Transverse colon (tissue), 4 donors: Measurements from ENCODE around the gene RPA3.

Source experiments
- EP300 ChIP-seq: sonication (generic); formaldehyde crosslinking; IDR thresholded peaks from one replicate; pipeline ENCODE4 v1.6.1; 2017; ENCODE audit warnings: antibody characterized with exemption, low read depth
- POLR2A ChIP-seq: fragments of 450-650 bp; IDR thresholded peaks from one replicate; pipeline ENCODE4 v1.6.1; 2016; ENCODE audit warnings: antibody characterized with exemption, mild to moderate bottlenecking, moderate library complexity
- POLR2AphosphoS5 ChIP-seq, 3 donors: sonication (generic); formaldehyde crosslinking; IDR thresholded peaks; one replicate each; pipeline ENCODE4 v1.6.1; 2016; ENCODE audit warnings: antibody characterized with exemption in 3 of 3
- TF ChIP-seq, protein P1 (sequence below), 5 experiments: fragments of 200-600 bp in 3 of 5; fragments of 450-650 bp in 2 of 5; sonication (generic) in 3 of 5; IDR thresholded peaks; 1 replicate in 2 of 5; 2 replicates in 3 of 5; pipeline ENCODE4 v1.5.1; 2016 to 2017; ENCODE audit warnings: antibody characterized with exemption in 5 of 5, inconsistent platforms in 3 of 5, mild to moderate bottlenecking in 2 of 5, moderate library complexity in 1 of 5

DNA sequence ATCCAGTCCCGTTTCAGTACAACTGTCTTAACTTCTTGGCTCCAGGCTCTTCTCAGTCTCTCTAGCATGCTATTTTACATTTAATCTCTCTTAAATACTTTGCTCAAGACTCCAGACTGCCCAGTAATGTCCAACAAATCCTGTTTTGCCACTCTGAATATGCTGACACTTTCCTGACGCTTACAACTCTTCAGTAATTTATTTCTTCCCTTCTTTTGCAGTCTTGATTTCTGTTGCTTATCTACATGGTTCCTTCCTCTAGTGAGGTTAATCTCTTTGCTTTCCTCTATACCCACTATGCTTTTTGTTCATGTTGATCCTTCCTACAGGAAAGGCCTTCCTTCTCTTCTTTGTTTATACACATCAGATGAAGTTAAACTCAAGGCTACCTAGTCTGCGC lies 54.1 kb downstream of the RPA3 start:
- TF ChIP-seq, protein P1, sequence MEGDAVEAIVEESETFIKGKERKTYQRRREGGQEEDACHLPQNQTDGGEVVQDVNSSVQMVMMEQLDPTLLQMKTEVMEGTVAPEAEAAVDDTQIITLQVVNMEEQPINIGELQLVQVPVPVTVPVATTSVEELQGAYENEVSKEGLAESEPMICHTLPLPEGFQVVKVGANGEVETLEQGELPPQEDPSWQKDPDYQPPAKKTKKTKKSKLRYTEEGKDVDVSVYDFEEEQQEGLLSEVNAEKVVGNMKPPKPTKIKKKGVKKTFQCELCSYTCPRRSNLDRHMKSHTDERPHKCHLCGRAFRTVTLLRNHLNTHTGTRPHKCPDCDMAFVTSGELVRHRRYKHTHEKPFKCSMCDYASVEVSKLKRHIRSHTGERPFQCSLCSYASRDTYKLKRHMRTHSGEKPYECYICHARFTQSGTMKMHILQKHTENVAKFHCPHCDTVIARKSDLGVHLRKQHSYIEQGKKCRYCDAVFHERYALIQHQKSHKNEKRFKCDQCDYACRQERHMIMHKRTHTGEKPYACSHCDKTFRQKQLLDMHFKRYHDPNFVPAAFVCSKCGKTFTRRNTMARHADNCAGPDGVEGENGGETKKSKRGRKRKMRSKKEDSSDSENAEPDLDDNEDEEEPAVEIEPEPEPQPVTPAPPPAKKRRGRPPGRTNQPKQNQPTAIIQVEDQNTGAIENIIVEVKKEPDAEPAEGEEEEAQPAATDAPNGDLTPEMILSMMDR (IDR thresholded peaks at IDR 0.05): no peak
- TF ChIP-seq POLR2AphosphoS5 (IDR thresholded peaks at IDR 0.05) (no peak), POLR2A (no peak), EP300 (no peak)
